ENCODE measurements around the gene ARHGEF2.

Gene ARHGEF2

GRCh38 chr1:155971910-155972809 is 6.2 kb downstream of the ARHGEF2 start:
- H3K4me3 ChIP-seq (ENCODE audit: low read depth, low read length): no peak overlapping the region

- H3K4me3 ChIP-seq (ENCODE audit: low read depth, low read length): no peak overlapping the region
Observed at GRCh38 chr1:155970531-155971167, 7.7 kb downstream of the ARHGEF2 start.

GRCh38 chr1:155969377-155969791 is 9.0 kb downstream of the ARHGEF2 start:
- H3K4me3 ChIP-seq (ENCODE audit: low read depth, low read length): no peak overlapping the region

GRCh38 chr1:155968670-155969069 is 9.7 kb downstream of the ARHGEF2 start:
- no peak overlapping the region for H3K4me3 ChIP-seq (ENCODE audit: low read depth, low read length)

- H3K4me3 ChIP-seq (ENCODE audit: low read depth, low read length): no peak overlapping the region
Observed at GRCh38 chr1:155968051-155968400, 10.3 kb downstream of the ARHGEF2 start.

GRCh38 chr1:155967341-155968050 is 10.9 kb downstream of the ARHGEF2 start:
- no peak overlapping the region for H3K4me3 ChIP-seq (ENCODE audit: low read depth, low read length)

GRCh38 chr1:155966750-155967149 is 11.6 kb downstream of the ARHGEF2 start:
- no peak overlapping the region for H3K4me3 ChIP-seq (ENCODE audit: low read depth, low read length)

- H3K4me3 ChIP-seq (ENCODE audit: low read depth, low read length): no peak overlapping the region
Observed at GRCh38 chr1:155966135-155966534, 12.2 kb downstream of the ARHGEF2 start.

GRCh38 chr1:155964193-155964592 is 14.2 kb downstream of the ARHGEF2 start:
- H3K4me3 ChIP-seq (ENCODE audit: low read depth, low read length): no peak overlapping the region

- H3K4me3 ChIP-seq (ENCODE audit: low read depth, low read length): no peak overlapping the region
Observed at GRCh38 chr1:155962599-155963211, 15.6 kb downstream of the ARHGEF2 start.

GRCh38 chr1:155961937-155962336 is 16.4 kb downstream of the ARHGEF2 start:
- H3K4me3 ChIP-seq (ENCODE audit: low read depth, low read length): no peak overlapping the region

- H3K4me3 ChIP-seq (ENCODE audit: low read depth, low read length): no peak overlapping the region
Observed at GRCh38 chr1:155960081-155960745, 18.1 kb downstream of the ARHGEF2 start.

GRCh38 chr1:155957411-155957915 is 20.9 kb downstream of the ARHGEF2 start:
- H3K4me3 ChIP-seq (ENCODE audit: low read depth, low read length): no peak overlapping the region

GRCh38 chr1:155954645-155955044 is 23.7 kb downstream of the ARHGEF2 start:
- no peak overlapping the region for H3K4me3 ChIP-seq (ENCODE audit: low read depth, low read length)

- H3K4me3 ChIP-seq (ENCODE audit: low read depth, low read length): no peak overlapping the region
Observed at GRCh38 chr1:155952505-155952890, 25.8 kb downstream of the ARHGEF2 start.

GRCh38 chr1:155951753-155952504 is 26.4 kb downstream of the ARHGEF2 start:
- no peak overlapping the region for H3K4me3 ChIP-seq (ENCODE audit: low read depth, low read length)

GRCh38 chr1:155950829-155951228 is 27.5 kb downstream of the ARHGEF2 start:
- H3K4me3 ChIP-seq (ENCODE audit: low read depth, low read length): no peak overlapping the region

GRCh38 chr1:155947741-155948140 is 30.6 kb downstream of the ARHGEF2 start:
- no peak overlapping the region for H3K4me3 ChIP-seq (ENCODE audit: low read depth, low read length)

GRCh38 chr1:155947292-155947691 is 31.1 kb downstream of the ARHGEF2 start:
- no peak overlapping the region for H3K4me3 ChIP-seq (ENCODE audit: low read depth, low read length)

Data from iPS-11a (cell line).